Muscle of arm (tissue), 12 donors: ENCODE results near the gene RALGPS2. TPM values are rescaled to one million over a fixed set of nuclear protein-coding genes. Genes with fewer than 3 reads are reported as not detected.
"Not testable (repeated sequence)": the region's sequence is repeated elsewhere in the genome, so short reads cannot be mapped to it uniquely, and the experiment has no call there.

Experiments
- DNase-seq: peaks from one replicate; pipeline ENCODE4 v3.0.0-alpha.2; 2013
- polyA plus RNA-seq, 12 donors: library from polyadenylated mRNA; unstranded; fragments of 120-200 nt; gene quantifications; one replicate each; pipeline ENCODE4 v1.2.1, GENCODE V29; 2013; ENCODE audit not compliant: insufficient read length in 12 of 12

Gene RALGPS2
- polyA plus RNA-seq, 12 donors: 31.6 to 61.3 (median 42.8) TPM; not detected in 1

- DNase-seq: no peak
Measured at GRCh38 chr1:178716111-178716510, 8.9 kb upstream of the RALGPS2 start.

GRCh38 chr1:178718520-178718919 lies 6.5 kb upstream of the RALGPS2 start:
- no peak for DNase-seq

- DNase-seq: no peak
Measured at GRCh38 chr1:178723546-178723945, 1.5 kb upstream of the RALGPS2 start.

- peak; percentile 10 for DNase-seq
Measured at GRCh38 chr1:178724376-178724727, 692 bp upstream of the RALGPS2 start.

GRCh38 chr1:178725466-178726086 lies 532 bp downstream of the RALGPS2 start:
- DNase-seq: peak; percentile 22

- DNase-seq: peak; percentile 56
Measured at GRCh38 chr1:178726087-178726517, 1.1 kb downstream of the RALGPS2 start.

- no peak for DNase-seq
Measured at GRCh38 chr1:178726545-178726944, 1.5 kb downstream of the RALGPS2 start.

GRCh38 chr1:178727014-178727895 lies 2.2 kb downstream of the RALGPS2 start:
- no peak for DNase-seq

- no peak for DNase-seq
Measured at GRCh38 chr1:178733972-178734371, 8.9 kb downstream of the RALGPS2 start.

- no peak for DNase-seq
Measured at GRCh38 chr1:178738780-178739179, 13.7 kb downstream of the RALGPS2 start.

GRCh38 chr1:178739285-178740045 lies 14.4 kb downstream of the RALGPS2 start:
- DNase-seq: no peak

GRCh38 chr1:178740491-178740890 lies 15.4 kb downstream of the RALGPS2 start:
- DNase-seq: no peak

GRCh38 chr1:178740924-178741323 lies 15.9 kb downstream of the RALGPS2 start:
- DNase-seq: no peak

GRCh38 chr1:178743801-178744200 lies 18.8 kb downstream of the RALGPS2 start:
- no peak for DNase-seq

GRCh38 chr1:178745260-178745659 lies 20.2 kb downstream of the RALGPS2 start:
- no peak for DNase-seq

GRCh38 chr1:178746345-178746744 lies 21.3 kb downstream of the RALGPS2 start:
- DNase-seq: no peak

GRCh38 chr1:178747361-178747760 lies 22.3 kb downstream of the RALGPS2 start:
- DNase-seq: not testable (repeated sequence)

GRCh38 chr1:178749581-178750166 lies 24.6 kb downstream of the RALGPS2 start:
- DNase-seq: no peak

GRCh38 chr1:178751046-178751445 lies 26.0 kb downstream of the RALGPS2 start:
- DNase-seq: no peak

GRCh38 chr1:178752891-178753290 lies 27.8 kb downstream of the RALGPS2 start:
- no peak for DNase-seq

GRCh38 chr1:178754655-178755256 lies 29.7 kb downstream of the RALGPS2 start:
- not testable (repeated sequence) for DNase-seq

GRCh38 chr1:178768423-178768822 lies 43.4 kb downstream of the RALGPS2 start:
- DNase-seq: no peak
